ENCODE measurements around the gene GGNBP2. TPM values are rescaled to one million over a fixed set of nuclear protein-coding genes. Genes with fewer than 3 reads are reported as not detected.

Gene GGNBP2
- total and polyA plus RNA-seq, 2 donors (not counting 1 experiment from before 2014, with no cell fraction given), result 77.0 to 81.9 TPM

- Histone ChIP-seq H4K20me1 (ENCODE audit: control insufficient read depth, extremely low read depth, insufficient read depth, low read length) (no peaks in the 10 kb centered on the region), H3K79me2 (ENCODE audit: control insufficient read depth, insufficient read depth, low read length) (peaks cover 6% of the 10 kb centered on the region)
- no peak for DNase-seq (ENCODE audit: low read depth in 2 of 2)
Measured at GRCh38 chr17:36532435-36532975, 12.2 kb upstream of the GGNBP2 start.

GRCh38 chr17:36533935-36534839, 10.5 kb upstream of the GGNBP2 start:
- peak overlapping the region; percentile 80 to 91 (median 88) for H3K4me3 ChIP-seq (replicated peaks in 1 of 4; ENCODE audit: control extremely low read depth in 1 of 4, insufficient read depth in 1 of 4, low read depth in 3 of 4, low read length in 4 of 4)
- TF ChIP-seq CTCF (conservative IDR thresholded peaks at IDR 0.05 in 1 of 2, IDR thresholded peaks at IDR 0.05 in 1 of 2; ENCODE audit: low read depth in 1 of 2, low read length in 2 of 2) (peak; percentile 41 to 47), EZH2 (IDR thresholded peaks at IDR 0.05; ENCODE audit: low read length, missing control alignments) (no peak)
- no peaks in the 10 kb centered on the region for H4K20me1 ChIP-seq (ENCODE audit: control insufficient read depth, extremely low read depth, insufficient read depth, low read length)
- H3K4me2 ChIP-seq (ENCODE audit: extremely low read depth, insufficient read depth, low read length), result peak overlapping the region; percentile 81
- H3K27me3 ChIP-seq (ENCODE audit: control insufficient read depth, insufficient read depth, low read length), result no peaks in the 10 kb centered on the region
- H3K79me2 ChIP-seq (ENCODE audit: control insufficient read depth, insufficient read depth, low read length), result peaks cover 6% of the 10 kb centered on the region
- no peaks in the 10 kb centered on the region for H3K9me3 ChIP-seq (ENCODE audit: control insufficient read depth, insufficient read depth, low read depth, low read length)
- H3K4me1 ChIP-seq (ENCODE audit: control insufficient read depth, extremely low read depth, insufficient read depth, low read length), result peaks cover 1% of the 10 kb centered on the region
- peak overlapping the region; percentile 70 for H2AFZ ChIP-seq (ENCODE audit: low read length)
- peaks cover 10% of the 10 kb centered on the region for H3K36me3 ChIP-seq (ENCODE audit: control insufficient read depth, insufficient read depth, low read length)
- H3K9ac ChIP-seq (ENCODE audit: insufficient read depth, low read length), result peak overlapping the region; percentile 98
- peak; percentile 31 to 58 for DNase-seq (ENCODE audit: low read depth in 2 of 2)
- peak overlapping the region; percentile 98 for H3K27ac ChIP-seq (ENCODE audit: insufficient read depth, low read length)

More at GRCh38 chr17:36532435-36532975, 12.2 kb upstream of the GGNBP2 start:
- TF ChIP-seq CTCF (conservative IDR thresholded peaks at IDR 0.05 in 1 of 2, IDR thresholded peaks at IDR 0.05 in 1 of 2; ENCODE audit: low read depth in 1 of 2, low read length in 2 of 2), result no peak
- no peak for TF ChIP-seq EZH2 (IDR thresholded peaks at IDR 0.05; ENCODE audit: low read length, missing control alignments)
- Histone ChIP-seq H3K27me3 (ENCODE audit: control insufficient read depth, insufficient read depth, low read length) (no peaks in the 10 kb centered on the region), H3K36me3 (ENCODE audit: control insufficient read depth, insufficient read depth, low read length) (peaks cover 11% of the 10 kb centered on the region), H3K4me2 (ENCODE audit: extremely low read depth, insufficient read depth, low read length) (no peak overlapping the region), H2AFZ (ENCODE audit: low read length) (no peak overlapping the region), H3K9me3 (ENCODE audit: control insufficient read depth, insufficient read depth, low read depth, low read length) (no peaks in the 10 kb centered on the region), H3K4me1 (ENCODE audit: control insufficient read depth, extremely low read depth, insufficient read depth, low read length) (peaks cover 8% of the 10 kb centered on the region), H3K4me3 (replicated peaks in 1 of 4; ENCODE audit: control extremely low read depth in 1 of 4, insufficient read depth in 1 of 4, low read depth in 3 of 4, low read length in 4 of 4) (no peak overlapping the region), H3K27ac (ENCODE audit: insufficient read depth, low read length) (no peak overlapping the region), H3K9ac (ENCODE audit: insufficient read depth, low read length) (no peak overlapping the region)

Data from fibroblast of lung (primary cell).